Femur (tissue), 1 donor: ENCODE measurements around the gene MAB21L4.

Experiments
- DNase-seq: peaks from one replicate; pipeline ENCODE4 v3.0.0-alpha.2; 2017

MAB21L4 gene

DNA sequence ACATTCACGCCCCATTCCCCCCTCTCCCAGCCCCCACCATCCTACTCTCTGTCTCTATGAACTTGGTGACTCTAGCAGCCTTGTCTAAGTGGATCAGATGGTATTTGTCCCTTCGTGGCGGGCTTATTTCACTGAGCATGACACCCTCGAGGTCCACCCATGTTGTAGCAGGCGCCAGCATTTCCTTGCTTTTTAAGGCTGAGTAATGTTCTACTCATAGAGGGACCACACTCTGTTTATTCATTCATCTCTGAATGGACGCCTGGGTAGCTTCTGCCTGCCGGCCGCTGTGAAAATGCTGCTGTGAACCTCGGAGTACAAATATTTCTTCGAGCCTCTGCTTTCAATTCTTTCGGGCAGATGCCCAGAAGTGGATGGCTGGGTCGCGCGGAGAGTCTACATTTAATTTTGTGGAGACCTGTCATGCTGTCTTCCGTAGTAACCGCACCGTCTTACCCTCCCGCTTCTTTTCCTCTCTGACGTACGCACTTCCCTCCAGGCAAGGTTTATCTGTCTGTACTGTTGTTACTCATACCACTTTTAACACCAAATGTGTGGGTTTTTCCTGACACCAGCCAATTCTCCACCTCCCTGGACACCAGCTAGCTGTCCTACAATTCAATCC, 15.8 kb upstream of the MAB21L4 start:
- no peak for DNase-seq

DNA sequence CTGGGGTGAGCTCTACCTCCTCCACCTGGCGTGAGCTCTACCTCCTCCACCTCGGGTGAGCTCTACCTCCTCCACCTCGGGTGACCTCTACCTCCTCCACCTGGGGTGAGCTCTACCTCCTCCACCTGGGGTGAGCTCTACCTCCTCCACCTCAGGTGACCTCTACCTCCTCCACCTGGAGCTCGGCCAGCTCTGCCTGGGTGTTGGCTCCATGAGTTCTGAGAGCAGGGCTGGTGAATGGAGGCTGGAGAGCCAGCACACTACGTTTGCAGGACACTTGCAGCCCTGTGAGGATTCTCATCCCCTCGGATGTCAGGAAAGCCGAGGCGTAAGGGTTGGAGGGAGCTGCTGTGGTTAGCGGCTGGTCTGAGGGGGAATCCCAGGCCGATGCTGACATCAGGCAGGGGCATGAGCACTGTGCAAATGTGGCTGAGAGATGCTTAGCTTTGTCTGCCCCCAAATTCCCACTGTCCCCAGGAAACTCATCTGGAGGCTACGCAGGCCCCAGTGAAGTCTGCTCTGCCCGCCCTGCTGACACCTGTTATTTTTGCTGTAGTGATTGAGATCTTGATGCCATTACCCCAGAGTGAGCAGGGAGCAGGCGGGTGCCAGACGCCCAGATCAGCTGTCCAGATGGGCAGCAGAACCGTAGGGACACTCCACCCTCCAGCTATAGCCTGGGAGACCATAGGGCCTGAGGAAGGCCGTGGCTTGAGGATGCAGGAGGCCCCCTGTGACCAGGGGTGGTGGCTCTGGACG, 13.4 kb upstream of the MAB21L4 start:
- no peak for DNase-seq

DNA sequence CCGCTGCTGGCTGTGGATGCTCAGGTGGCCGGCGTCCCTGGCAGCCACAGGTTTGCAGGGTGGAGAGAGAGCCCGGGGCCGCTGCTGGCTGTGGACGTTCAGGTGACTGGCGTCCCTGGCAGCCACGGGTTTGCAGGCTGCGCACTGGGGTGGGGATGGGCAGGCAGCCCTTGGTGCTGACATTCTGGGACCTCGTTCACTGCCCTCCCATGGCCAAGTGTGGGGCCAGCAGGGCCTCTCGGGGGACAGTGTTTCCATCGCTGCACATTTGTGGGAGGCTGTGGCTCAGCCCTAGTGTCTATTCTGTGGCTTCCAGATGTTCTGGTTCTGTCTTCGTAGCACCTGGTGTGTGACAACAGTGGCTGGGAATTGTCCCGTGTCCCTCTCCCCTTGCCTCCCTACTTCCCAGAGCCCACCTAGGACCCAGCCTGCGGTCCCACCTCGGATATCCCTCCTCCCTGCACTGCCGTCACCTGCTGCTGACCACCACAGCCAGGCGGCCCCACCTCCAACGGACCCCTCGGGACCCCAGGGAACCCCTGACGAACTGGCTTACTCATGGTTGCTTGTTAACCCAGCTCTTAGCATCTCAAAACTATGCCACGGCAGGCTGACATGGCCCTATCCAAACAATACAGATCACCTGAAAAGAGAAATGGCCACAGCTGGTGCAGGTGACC, 11.1 kb upstream of the MAB21L4 start:
- DNase-seq: no peak

DNA sequence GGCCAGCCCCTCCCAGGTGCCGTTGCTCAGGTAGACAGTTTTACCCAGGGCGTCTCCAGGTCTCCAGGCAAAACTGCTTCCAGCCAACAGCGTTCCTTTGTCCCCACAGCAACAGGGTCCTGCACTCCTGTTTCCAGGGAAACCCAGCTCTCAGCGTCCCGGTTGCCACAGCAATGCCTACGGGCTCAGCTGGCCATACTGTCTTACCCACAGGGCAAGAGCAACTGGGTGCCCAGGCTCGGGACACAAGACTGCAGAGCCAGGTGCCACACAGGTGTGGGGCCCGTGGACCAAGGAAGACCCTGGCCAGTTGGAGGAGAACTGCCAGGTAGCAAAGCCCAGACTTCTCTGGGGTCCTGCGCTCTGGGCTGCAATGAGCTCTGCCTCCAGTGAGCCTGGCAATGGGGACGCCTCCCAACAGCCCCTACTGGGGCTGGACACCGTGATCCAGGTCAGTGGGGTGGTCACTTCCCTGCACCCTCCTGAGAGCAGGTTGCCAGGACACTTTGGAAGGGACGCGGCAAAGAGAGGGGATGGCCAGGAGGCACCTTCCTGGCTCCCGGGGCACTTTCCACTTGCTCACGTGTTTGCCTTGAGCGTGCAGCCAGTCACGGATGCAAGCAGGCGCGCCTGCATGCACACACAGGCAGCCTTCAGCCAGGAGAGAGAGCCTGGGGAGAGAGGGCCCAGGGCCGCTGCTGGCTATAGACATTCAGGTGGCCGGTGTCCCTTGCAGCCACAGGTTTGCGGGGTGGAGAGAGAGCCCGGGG, 10.4 kb upstream of the MAB21L4 start, which contains the start of gene CROCC2:
TSS of gene CROCC2 (plus strand) at position 196 of the 770 bp plus-strand sequence. CDS start at position 374, 178 bp downstream.
- DNase-seq: no peak

DNA sequence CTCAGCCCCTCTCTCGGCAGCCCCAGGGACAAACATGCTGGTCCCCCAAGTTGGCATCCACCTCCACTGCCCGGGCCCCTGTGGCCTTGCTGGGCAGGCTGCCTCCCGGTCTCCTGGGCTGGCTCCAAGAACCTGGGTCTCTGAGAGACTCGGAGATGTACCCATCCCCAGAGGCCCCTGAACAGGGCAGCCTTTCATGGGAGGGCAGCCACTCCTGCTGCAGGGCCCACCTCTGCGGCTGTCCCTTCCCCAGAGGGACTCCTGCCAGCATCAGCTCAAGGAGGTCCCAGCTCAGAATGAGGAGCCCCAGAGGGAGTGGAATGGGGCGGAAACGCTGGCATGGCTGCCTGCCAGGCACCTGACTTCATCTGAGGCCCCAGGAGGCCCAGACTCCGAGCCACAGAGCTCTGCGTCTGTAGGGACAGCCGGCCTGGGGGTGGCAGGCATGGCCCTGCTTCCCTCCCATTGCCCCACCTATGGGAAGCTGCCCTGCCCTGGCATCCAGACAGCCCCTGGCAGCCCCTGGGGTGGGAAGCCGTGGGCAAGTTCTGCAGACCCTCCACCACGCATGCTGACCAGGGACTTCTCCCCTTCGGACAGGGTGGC, 9.3 kb upstream of the MAB21L4 start:
- DNase-seq: no peak

DNA sequence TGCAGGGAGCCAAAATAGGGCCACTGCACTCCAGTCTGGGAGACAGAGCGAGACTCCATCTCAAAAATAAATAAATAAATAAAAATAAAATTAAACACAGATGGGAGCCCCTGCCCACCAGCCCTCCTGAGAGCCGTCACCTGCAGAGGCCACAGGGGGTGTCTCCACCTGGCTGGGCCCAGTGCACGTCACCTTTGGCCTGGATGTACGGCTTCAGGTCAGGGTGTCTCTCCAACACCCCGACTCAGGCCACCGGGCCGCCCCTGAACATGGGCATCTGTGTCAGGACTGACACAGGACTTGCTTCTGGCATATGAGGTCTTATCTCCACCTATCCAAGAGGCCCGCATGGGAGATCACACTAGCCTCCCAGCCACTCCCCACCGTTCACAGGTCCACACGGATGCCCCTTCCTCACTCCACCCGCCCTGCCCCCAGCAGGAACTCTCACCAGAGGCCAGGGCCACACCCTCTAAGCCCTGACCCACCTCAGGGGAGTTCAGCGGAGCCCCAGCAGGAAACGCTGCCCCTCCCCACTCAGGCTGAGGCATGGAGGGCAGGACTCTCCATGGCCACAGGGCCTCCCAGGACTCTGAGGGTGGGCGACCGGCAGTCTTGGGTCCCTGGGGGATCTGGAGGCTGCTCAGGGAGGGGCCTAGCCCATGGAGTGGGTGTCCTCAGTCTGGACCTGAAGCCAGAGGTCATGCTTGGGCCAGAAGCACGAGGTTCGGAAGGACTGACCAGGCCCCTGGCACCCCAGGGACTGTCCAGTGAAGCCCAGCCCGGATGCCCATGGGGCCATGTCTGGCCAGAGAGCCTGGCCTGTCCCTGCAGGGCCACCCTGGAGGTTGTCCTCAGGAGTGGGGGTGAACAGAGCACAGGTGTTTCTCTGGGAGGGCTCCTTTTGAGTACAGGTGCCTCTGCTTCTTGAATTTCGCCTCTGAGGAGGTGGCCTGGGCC, 8.5 kb upstream of the MAB21L4 start:
- no peak for DNase-seq

DNA sequence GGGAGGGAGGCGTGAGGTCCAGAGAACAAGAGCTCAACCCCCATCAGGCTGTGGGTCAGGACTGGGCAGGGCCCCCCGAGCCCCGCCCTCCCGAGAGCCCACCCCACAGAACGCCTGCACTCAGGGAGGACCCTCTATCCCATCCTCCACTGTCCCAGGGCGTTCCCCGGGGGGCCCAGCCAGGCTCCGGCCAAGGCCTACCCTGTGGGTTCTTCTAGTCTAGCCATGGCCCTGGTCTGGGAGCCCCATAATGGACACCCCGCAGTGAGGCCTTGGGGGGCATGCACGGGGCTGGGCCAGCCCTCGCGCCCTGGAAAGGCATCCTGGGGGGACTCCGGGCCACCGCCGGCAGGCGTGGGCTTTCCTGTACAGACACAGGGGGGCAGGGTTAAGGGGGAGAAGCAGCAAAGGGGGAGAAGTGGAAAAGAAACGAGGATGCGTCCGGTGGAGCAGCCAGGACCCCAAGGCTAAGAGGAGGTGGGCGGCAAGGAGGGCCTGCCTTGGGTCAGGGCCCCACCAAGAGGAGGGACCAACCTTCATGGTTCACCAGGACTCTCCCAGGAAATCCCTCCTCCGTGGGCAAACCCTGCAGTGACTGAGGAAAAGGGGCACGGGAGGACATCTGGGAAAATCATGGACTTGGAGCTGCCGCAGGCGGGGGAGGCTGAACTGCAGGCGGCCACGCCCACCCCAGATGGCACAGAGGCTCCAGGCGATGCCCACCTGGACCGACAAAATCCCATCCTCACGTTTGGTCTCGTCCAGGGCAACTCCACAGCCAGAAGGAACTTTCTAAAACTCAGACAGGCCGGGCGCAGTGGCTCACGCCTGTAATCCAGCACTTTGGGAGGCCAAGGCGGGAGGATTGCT, 7.5 kb upstream of the MAB21L4 start:
- no peak for DNase-seq

DNA sequence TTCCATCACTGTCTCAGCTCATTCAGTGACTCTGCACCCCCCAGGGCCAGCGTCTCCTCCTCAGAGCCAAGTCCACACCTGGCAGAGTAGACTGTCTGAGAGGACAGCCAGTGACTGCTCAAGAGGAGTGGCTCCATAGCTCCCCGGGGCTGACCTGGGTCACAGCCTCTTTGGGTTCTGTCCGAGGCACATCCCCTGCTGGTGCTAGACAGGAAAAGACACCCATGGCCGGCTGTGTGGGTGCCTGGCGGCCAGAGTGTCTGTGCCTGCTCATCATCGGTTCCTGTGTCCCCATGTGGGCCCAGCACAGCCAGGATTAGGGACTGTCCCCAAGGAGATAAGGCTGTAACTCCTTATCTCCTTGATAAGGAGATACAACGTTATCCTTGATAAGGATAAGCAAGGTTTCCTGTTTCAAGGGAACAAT, 6.7 kb upstream of the MAB21L4 start:
- no peak for DNase-seq

DNA sequence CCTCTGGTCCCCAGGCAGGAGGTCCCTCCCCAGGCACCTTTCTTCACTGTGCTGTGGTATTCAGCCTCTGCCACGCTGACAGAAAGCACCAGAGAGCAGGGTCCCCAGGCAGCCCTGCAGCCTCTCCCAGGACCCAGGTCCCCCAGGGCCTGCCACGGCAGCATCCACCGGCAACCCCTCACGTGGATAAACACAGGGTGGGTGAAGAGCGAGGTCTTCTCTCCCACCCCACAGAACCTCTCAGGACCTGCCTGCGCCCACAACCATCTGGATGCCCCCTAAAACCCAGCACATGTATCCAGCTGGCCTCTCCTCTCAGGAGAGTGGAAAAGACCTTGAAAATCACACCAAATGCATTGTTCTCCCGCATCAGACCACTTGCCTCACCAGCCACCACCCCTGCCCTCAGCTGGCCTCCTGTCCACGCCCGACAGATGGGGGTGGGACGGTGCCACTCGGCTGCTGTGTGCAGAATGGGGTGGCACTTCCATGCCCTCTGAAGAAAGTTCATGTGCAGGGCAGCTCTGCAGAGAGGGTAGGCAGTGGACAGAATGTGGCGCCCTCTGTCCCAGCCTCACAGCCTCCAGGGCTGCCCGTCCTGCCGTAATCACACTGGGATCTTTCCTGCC, 6.1 kb upstream of the MAB21L4 start:
- DNase-seq: no peak

DNA sequence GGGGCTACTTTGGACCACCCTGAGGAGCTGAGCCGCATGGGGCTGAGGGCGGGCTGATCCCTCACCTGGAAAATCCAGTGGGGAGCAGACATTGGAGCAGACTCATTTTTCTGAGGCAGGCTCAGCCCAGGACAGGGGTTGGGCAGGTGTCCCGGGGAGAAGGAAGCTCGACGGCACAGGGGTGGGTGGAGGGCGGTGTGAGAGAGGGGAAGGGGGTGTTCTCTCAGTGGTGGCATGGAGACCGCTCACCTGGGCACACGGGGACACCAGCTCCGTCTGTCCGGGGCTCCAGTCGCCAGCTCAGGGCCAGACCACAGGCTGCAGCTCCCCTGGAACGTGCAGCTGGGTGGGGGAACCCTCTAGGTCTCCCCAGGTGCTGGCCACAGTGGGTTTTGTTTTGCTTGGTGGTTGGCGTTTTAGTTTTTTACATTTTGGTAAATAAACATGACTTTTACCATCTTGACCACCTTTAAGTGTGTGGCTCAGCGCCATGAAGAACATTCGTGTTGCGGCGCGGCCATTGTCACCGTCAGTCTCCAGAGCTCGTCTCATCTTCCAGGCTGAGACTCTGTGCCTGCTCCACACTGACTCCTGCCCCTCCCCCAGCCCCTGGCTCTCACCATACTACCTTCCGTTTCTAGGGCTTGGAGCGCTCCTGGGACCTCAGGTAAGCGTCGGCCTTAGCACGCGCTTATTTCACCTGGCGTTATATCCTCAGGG, 4.3 kb upstream of the MAB21L4 start:
- no peak for DNase-seq

DNA sequence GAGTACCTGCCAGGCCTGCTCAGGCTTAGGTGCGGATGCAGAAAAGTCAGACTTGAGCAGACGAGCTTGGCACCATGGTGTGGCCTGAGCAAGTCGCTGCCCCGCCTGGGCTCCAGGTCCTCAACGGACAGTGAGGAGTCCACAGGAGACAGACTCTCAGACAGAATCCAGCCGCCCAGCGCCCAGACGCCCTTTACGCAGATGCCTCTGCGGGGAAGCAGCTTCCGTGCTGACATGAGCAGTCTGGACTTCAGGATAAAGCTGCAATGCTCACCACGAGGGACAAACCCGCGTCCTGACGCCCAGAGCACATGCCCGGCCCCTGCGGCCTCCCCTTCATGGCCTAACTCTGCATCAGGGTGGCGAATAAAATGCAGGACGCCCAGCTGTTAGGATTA, 3.5 kb upstream of the MAB21L4 start:
- no peak for DNase-seq

DNA sequence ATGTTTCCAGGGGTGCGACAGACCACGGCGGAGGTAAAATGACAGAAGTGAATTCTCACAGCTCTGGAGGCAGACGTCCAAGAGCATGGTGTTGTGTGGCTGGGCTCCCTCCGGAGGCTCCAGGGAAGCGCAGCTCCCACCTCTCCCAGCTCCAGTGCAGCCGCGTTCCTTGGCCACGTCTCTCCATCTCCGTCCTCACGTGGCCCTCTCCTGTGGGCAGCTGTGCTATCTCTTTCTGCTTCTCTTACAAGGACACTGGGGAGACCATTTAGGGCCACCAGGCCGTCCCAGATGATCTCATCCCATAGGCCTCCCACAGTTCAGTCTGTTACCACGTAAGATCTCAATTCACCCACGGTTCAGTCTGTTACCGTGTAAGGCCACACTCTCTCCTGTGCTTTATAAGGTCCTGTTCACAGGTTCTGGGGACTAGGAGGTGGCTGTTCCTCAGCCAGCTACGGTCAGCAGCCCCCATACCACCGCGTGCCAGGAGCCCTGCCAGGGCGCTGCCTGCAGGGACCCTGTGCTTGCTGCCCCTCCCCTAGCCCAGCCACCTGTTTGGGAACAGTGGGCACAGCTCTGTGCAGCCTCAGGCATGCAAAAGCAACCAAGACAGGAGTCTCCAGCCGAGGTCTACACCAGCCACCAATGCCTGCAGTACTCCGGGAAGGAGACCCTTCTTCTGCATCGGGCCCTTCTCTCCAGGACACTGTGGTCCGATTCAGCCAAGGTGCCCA, 2.9 kb upstream of the MAB21L4 start:
- DNase-seq: no peak

DNA sequence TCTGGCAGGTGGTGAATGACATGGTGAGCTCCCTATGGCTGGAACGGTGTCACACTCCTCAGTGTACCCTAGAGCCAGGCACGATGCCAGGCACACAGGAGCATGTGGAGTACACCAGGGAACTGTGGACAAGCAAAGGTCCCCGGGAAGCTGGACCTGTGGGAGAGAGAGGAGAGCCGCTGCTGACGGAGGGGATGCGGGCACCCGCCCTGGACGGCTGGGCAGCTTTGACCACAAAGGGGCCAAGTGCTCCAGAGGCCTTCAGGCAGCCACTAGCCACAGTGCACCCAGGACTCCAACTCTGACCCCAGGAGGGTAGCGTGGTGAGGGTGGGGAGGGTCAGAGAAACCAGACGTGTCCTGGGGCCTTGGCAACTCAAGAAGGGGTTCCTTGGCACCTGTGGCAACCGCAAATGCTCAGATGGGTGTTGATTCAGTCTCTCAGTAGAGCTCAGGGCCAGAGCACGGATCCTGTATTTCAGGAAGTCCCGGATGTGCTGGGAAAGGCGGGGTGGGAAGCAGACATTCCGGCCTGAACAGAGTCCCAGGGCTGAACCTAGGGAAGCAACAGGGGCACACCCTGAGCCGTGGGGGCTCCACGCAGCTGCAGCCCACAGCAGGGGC, 2.3 kb upstream of the MAB21L4 start:
- DNase-seq: no peak

DNA sequence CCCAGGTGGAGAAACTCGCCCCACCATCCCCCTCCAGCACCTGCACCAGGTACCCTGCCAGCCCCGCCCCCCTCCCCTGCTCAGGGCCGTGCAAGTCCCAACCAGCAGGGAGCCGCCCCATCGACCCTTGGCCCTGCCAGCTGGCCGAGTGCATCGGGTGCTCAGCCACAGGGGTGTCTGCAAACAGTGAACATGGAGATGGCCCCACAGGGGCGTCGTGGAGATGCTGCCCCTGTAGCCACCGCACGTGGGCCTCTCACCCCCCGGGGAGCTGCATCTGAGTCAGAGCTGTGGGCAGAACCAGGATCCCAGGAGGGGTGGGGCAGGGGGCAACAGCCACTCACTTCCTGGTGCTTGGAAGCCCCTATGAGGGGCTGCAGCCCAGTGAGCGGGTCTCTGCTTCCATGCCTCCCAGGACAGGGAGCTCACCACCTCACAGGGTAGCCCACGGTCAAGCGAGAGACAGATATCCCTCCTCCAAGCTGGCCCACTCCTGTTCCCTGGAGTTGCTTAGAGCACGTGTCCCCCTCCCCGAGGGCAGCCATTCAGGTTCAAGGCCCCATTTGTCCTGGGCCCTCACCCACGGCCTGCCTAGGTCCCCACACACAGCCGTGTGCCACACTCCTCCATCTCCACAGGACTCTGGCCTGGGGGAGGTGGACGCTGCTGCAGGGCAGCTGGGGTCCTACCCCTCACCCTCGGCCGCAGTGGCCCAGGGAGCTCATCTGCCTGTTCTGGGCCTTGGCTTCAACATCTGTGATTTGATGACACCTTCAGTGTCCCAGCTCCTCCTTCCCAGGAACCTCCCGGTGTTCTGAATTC, 1.1 kb upstream of the MAB21L4 start:
- DNase-seq: no peak

DNA sequence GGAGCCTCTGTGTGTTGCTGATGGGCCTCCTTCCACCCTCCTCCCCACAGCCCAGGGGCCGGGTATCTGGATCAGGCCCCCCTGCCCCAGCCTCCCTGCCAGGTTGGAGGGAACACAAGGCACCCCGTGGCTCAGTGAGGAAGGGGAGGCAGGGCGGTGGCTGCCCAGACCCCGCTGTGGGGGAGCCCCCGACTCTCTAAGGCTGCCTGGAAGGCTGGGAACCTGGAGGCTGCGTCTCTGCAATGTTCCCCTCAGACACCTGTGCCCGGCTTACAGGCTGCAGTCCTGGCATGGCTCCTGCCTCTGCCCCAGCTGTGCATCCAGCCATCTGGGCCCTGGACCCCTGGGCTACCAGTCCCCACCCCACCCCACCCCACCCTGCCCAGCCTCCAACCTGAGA, 438 bp upstream of the MAB21L4 start:
- no peak for DNase-seq

DNA sequence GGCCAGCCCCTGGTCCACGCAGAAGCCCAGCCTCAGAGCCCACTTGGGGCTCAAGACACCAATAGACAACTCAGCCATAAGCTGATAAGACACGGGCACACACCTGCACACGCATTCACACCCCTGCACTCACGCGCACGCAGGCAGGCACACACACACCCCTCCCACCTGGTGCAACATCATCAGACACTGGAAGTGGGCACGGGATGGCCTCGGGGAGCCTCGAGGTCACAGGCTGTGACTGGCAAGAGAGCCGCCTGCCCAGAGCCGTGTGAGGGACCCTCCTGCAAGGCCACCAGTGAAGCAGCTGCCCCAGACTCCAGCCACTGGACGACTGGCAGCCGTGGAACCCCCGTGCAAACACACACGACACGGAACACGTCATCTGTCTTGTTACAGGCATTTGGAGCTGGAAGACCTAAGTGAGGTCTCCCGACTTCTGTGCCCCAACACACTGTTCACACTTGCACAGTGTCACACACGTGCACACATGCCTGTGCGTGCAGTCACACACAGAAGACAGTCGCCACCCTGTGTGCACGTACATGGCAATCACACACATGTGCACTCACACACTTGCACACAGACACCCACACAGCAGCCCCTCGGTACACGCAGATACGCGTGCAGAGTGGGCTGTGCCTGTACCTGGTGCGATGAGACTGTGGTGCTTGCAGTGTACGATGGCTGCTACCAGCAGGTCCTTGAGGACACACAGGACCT, 959 bp downstream of the MAB21L4 start:
- no peak for DNase-seq

DNA sequence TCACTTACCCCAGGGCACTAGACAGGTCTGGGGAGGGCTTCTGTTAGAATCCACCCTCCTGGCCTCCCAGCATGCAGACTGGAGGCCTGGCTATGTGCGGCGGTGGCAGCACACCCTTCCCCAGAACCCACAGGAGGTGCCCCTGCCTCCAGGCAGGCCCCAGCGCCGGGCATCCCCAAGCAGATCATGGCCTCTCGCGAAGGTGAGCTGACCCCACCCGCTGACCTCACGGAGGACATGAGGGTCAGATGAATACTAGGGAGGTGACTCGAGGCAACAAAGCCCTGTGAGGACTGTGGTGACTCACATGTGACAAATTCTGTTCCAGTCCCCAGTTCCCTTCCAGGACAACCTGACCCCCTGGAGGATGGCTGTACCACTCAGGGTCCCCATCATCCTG, 1.9 kb downstream of the MAB21L4 start:
- DNase-seq: no peak
